GM12873 (cell line): Measurements from ENCODE around the gene DNAAF5.

Experiments used
- TF ChIP-seq, protein P1 (sequence below): IDR thresholded peaks from 2 replicates; pipeline ENCODE4 v1.5.1; 2012; ENCODE audit warnings: low read depth, mild to moderate bottlenecking, moderate library complexity, low read length, control low read depth; ENCODE audit not compliant: insufficient read depth; ENCODE audit errors: missing control alignments

The DNAAF5 gene

DNA sequence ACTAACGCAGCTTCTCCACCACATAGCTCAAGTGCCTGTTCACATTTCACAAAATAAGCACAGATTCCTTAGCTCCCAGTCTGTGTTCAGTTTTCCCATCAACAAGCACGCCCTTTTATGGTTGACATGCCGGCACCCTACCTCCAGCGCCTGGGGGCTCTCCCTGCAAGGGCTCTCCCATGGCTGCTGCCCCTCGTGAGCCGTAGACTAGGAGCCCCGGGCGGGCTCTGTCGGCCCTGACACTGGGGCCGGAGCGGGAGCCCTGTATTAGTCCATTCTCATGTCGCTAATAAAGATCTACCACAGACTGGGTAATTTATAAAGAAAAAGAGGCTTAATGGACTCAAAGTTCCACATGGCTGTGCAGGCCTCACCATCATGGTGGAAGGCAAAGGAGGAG, 34.6 kb downstream of the DNAAF5 start:
- TF ChIP-seq, protein P1, sequence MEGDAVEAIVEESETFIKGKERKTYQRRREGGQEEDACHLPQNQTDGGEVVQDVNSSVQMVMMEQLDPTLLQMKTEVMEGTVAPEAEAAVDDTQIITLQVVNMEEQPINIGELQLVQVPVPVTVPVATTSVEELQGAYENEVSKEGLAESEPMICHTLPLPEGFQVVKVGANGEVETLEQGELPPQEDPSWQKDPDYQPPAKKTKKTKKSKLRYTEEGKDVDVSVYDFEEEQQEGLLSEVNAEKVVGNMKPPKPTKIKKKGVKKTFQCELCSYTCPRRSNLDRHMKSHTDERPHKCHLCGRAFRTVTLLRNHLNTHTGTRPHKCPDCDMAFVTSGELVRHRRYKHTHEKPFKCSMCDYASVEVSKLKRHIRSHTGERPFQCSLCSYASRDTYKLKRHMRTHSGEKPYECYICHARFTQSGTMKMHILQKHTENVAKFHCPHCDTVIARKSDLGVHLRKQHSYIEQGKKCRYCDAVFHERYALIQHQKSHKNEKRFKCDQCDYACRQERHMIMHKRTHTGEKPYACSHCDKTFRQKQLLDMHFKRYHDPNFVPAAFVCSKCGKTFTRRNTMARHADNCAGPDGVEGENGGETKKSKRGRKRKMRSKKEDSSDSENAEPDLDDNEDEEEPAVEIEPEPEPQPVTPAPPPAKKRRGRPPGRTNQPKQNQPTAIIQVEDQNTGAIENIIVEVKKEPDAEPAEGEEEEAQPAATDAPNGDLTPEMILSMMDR, result no peak

DNA sequence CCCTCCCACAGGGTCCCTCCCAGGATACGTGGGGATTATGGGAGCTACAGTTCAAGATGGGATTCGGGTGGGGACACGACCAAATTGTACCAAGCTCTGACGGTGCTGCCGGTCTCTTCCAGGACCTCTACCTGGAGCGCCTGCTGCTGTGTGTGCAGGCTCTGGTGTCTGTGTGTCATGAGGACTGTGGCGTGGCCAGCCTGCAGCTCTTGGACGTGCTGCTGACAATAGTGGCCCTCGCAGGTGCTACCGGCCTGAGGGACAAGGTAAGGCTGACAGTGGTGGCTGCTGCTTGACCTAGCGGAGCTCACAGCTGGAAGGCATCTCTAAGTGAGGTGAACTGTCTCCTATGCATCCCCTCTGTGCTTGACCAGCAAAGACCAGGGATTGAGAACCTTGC, 35.1 kb downstream of the DNAAF5 start:
- TF ChIP-seq, protein P1, result no peak

DNA sequence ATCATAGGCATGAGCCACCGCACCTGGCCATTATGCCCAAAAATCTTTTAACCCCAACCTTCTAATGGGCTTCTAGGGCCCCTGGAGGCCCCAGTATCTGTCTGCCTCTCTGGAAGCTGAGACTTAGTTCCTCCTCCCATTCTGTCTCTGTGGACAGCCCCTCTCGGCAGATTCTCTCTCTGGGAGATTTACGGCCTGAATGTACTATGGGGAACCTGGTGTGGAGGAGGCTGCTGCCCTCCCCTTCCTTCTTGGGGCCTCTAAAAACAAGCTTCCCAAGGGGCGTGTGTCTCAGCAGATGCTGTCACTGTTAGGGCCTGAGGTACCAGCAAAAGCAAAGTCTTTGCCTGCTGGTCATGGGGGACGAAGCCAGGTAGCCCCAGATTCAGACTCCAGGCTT, 36.4 kb downstream of the DNAAF5 start:
- TF ChIP-seq, protein P1, result no peak

DNA sequence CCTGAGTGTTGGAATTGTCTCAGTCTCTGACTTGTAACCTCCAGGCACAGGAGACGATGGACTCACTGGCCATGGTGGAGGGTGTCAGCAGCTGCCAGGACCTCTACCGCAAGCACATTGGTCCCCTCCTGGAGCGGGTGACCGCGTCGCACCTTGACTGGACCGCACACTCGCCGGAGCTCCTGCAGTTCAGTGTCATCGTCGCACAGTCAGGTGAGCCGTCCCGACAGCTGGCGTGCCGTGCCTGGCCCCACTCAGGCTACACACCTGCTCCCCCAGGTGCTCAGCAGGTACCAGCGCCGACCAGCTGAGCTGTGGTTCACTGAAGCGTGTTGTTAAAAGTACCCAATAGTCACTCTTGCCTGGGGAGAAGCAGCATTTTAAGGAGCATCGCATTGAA, 37.3 kb downstream of the DNAAF5 start:
- TF ChIP-seq, protein P1, result no peak

DNA sequence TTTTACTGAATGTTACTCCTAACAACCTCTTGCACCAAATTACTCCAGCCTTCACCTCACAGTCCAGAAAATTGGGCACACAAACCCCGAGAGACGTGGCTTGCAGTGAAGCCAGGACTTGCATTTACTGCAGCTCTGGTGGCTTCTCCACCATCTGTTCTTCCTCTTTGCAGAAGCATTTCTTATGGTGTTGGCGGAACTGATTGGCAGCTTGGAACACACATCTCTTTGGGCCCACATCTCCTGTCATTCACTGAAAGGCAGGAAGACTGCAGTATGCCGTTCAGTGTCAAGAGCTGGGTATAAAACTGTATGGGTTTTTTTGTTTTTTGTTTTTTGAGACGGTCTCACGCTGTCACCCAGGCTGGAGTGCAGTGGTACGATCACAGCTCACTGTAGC, 38.9 kb downstream of the DNAAF5 start:
- TF ChIP-seq, protein P1, result no peak

DNA sequence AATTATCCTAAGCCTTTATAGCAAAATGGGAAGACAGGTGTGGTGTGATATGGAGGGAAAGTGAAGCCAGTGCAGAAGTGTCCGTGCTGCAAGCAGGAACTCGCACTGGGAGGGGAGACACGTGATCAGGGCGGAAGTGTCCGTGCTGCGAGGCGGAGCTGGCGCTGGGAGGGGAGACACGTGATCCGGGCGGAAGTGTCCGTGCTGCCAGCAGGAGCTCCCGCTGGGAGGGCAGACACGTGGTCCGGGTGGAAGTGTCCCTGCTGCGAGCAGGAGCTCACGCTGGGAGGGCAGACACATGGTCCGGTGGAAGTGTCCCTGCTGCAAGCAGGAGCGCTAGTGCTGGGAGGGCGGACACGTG, 41.1 kb downstream of the DNAAF5 start:
- TF ChIP-seq, protein P1, result no peak

DNA sequence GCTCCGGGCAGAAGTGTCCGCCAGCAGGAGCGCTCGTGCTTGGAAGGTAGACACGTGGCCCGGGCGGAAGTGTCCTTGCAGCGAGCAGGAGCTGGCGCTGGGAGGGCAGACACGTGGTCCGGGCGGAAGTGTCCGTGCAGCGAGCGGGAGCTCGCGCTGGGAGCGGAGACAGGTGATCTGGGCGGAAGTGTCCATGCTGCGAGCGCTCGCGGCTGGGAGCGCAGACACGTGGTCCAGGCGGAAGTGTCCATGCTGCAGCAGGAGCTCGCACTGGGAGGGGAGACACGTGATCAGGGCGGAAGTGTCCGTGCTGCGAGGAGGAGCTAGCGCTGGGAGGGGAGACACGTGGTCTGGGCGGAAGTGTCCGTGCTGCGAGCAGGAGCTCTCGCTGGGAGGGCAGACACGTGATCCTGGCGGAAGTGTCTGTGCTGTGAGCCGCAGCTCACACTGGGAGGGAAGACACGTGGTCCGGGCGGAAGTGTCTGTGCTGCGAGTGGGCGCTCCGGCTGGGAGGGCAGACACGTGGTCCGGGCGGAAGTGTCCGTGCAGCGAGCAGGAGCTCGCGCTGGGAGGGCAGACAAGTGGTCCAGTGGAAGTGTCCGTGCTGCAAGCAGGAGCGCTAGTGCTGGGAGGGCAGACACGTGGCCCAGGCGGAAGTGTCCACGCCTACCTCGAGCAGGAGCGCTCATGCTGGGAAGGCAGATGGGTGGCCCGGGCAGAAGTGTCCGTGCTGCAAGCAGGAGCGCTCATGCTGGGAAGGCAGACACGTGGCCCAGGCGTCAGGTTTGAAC, 41.6 kb downstream of the DNAAF5 start:
- TF ChIP-seq, protein P1, result no peak
